SU-DHL-6 (cell line): ENCODE measurements around the gene PRKAG1.

Experiments
- H2AFZ ChIP-seq: fragments of 200-600 bp; sonication (generic); 2 replicates; pipeline ENCODE4 v1.6.1; 2014; ENCODE audit warnings: low read depth, mild to moderate bottlenecking, moderate library complexity, mixed read lengths, antibody characterized with exemption, low read length; ENCODE audit not compliant: severe bottlenecking
- H3F3A ChIP-seq: fragments of 200-600 bp; shearing (Covaris generic); 2 replicates; pipeline ENCODE4 v1.6.0; 2016; ENCODE audit warnings: antibody characterized with exemption, mild to moderate bottlenecking; ENCODE audit not compliant: insufficient read depth
- H3K27ac ChIP-seq: fragments of 200-600 bp; sonication (generic); 2 replicates; pipeline ENCODE4 v1.5.1; 2016; ENCODE audit warnings: low read depth, mild to moderate bottlenecking, low read length, moderate library complexity, mixed read lengths
- H3K27me3 ChIP-seq: fragments of 200-600 bp; sonication (generic), shearing (Covaris generic); 2 replicates; pipeline ENCODE4 v1.6.0; 2014; ENCODE audit warnings: mild to moderate bottlenecking, low read length
- H3K36me3 ChIP-seq: fragments of 200-600 bp; sonication (generic); 2 replicates; pipeline ENCODE4 v1.6.1; 2014; ENCODE audit warnings: mild to moderate bottlenecking, low read length, mixed read lengths
- H3K4me2 ChIP-seq: fragments of 300-600, 200-600 bp; shearing (Covaris generic), sonication (generic); 2 replicates; pipeline ENCODE4 v1.6.0; 2014; ENCODE audit warnings: low read length, low read depth, mild to moderate bottlenecking; ENCODE audit not compliant: poor library complexity, severe bottlenecking
- H3K4me3 ChIP-seq: fragments of 200-600 bp; sonication (generic); 2 replicates; pipeline ENCODE4 v1.5.1; 2014; ENCODE audit warnings: antibody characterized with exemption, low read length, mild to moderate bottlenecking, mixed read lengths; ENCODE audit not compliant: insufficient read depth, poor library complexity, severe bottlenecking
- H3K79me2 ChIP-seq: fragments of 200-600 bp; sonication (generic); 2 replicates; pipeline ENCODE4 v1.6.1; 2014; ENCODE audit warnings: mild to moderate bottlenecking, low read length, moderate library complexity; ENCODE audit not compliant: insufficient read depth
- H3K9ac ChIP-seq: fragments of 200-600 bp; sonication (generic); 2 replicates; pipeline ENCODE4 v1.7.0; 2014; ENCODE audit warnings: mild to moderate bottlenecking, low read length
- H3K9me2 ChIP-seq: fragments of 200-600 bp; sonication (generic); replicated peaks from 2 replicates; pipeline ENCODE4 v1.6.1; 2014; ENCODE audit warnings: low read length; ENCODE audit not compliant: insufficient read depth
- H3K9me3 ChIP-seq: fragments of 200-600 bp; sonication (generic); 2 replicates; pipeline ENCODE4 v1.6.1; 2014; ENCODE audit warnings: low read length, mixed read lengths; ENCODE audit not compliant: insufficient read depth
- H4K20me1 ChIP-seq: fragments of 200-600 bp; sonication (generic); 2 replicates; pipeline ENCODE4 v1.6.1; 2014; ENCODE audit warnings: low read depth, mild to moderate bottlenecking, antibody characterized with exemption, low read length, moderate library complexity, mixed read lengths
- CTCF ChIP-seq: fragments of 200-600 bp; sonication (generic); IDR thresholded peaks from one replicate; pipeline ENCODE4 v1.5.1; 2017; ENCODE audit warnings: antibody characterized with exemption, mild to moderate bottlenecking, low read length, moderate library complexity; ENCODE audit not compliant: insufficient read depth, poor library complexity, severe bottlenecking
- EZH2phosphoT487 ChIP-seq: fragments of 200-600 bp; sonication (generic), shearing (Covaris generic); conservative IDR thresholded peaks from 2 replicates; pipeline ENCODE4 v1.6.1; 2018; ENCODE audit warnings: mild to moderate bottlenecking, antibody characterized with exemption, low read length, moderate library complexity, mixed read lengths

The PRKAG1 gene

GRCh38 chr12:48986720-48987291 lies 31.8 kb downstream of the PRKAG1 start:
- H3F3A ChIP-seq = no peaks in the 10 kb centered on the region
- no peaks in the 10 kb centered on the region for H3K27me3 ChIP-seq
- H3K9me2 ChIP-seq = no peaks in the 10 kb centered on the region
- H4K20me1 ChIP-seq = no peaks in the 10 kb centered on the region
- no peaks in the 10 kb centered on the region for H3K79me2 ChIP-seq
- no peak overlapping the region for H3K9ac ChIP-seq
- H3K4me2 ChIP-seq = no peak overlapping the region
- no peak overlapping the region for H3K4me3 ChIP-seq
- no peak overlapping the region for H3K27ac ChIP-seq
- no peak overlapping the region for H2AFZ ChIP-seq
- TF ChIP-seq EZH2phosphoT487 (no peak), CTCF (no peak)
- H3K36me3 ChIP-seq = no peaks in the 10 kb centered on the region
- H3K9me3 ChIP-seq = no peaks in the 10 kb centered on the region

GRCh38 chr12:48985901-48986300 lies 32.7 kb downstream of the PRKAG1 start:
- Histone ChIP-seq H3K36me3 (no peaks in the 10 kb centered on the region), H3K27ac (no peak overlapping the region), H3K4me3 (no peak overlapping the region), H3K9ac (no peak overlapping the region), H3K4me2 (no peak overlapping the region), H3K79me2 (no peaks in the 10 kb centered on the region), H3K9me3 (no peaks in the 10 kb centered on the region), H3F3A (no peaks in the 10 kb centered on the region), H4K20me1 (no peaks in the 10 kb centered on the region), H3K27me3 (no peaks in the 10 kb centered on the region), H3K9me2 (no peaks in the 10 kb centered on the region), H2AFZ (no peak overlapping the region)
- no peak for TF ChIP-seq EZH2phosphoT487
- TF ChIP-seq CTCF = no peak

GRCh38 chr12:48985475-48985897 lies 33.1 kb downstream of the PRKAG1 start:
- no peak overlapping the region for H3K9ac ChIP-seq
- no peak overlapping the region for H3K27ac ChIP-seq
- no peaks in the 10 kb centered on the region for H3K27me3 ChIP-seq
- no peaks in the 10 kb centered on the region for H3K9me2 ChIP-seq
- TF ChIP-seq EZH2phosphoT487 (no peak), CTCF (no peak)
- no peaks in the 10 kb centered on the region for H3K9me3 ChIP-seq
- H3F3A ChIP-seq = no peaks in the 10 kb centered on the region
- no peak overlapping the region for H3K4me3 ChIP-seq
- H3K36me3 ChIP-seq = no peaks in the 10 kb centered on the region
- H3K79me2 ChIP-seq = no peaks in the 10 kb centered on the region
- no peak overlapping the region for H3K4me2 ChIP-seq
- no peak overlapping the region for H2AFZ ChIP-seq
- no peaks in the 10 kb centered on the region for H4K20me1 ChIP-seq
